Stomach (tissue), 9 donors: ENCODE data around the gene LGALS9. TPM values are rescaled to one million over a fixed set of nuclear protein-coding genes. Genes with fewer than 3 reads are reported as not detected.

Experiments used
- DNase-seq, 2 donors: peaks; one replicate each; pipeline versions ENCODE4 v3.0.0 to v3.0.0-alpha.2; 2013 to 2019
- H3K27ac ChIP-seq, 5 donors: fragments of 200-600 bp in 4 of 5; sonication (generic) in 4 of 5; one replicate each; pipeline ENCODE4 v1.5.1; 2013 to 2019; ENCODE audit warnings: mild to moderate bottlenecking in 1 of 5, moderate library complexity in 1 of 5
- H3K27me3 ChIP-seq, 3 donors: fragments of 200-600 bp; sonication (generic); one replicate each; pipeline ENCODE4 v1.5.1; 2017 to 2019; ENCODE audit warnings: mixed run types in 1 of 3
- H3K36me3 ChIP-seq, 4 donors: fragments of 200-600 bp; sonication (generic); 1 replicate in 3 of 4; 2 replicates in 1 of 4; pipeline ENCODE4 v1.5.1; 2016 to 2019
- H3K4me1 ChIP-seq, 4 donors: fragments of 200-600 bp; sonication (generic); one replicate each; pipeline ENCODE4 v1.5.1; 2016 to 2019
- H3K4me3 ChIP-seq, 4 donors: fragments of 200-600 bp; sonication (generic) in 3 of 4; one replicate each; pipeline ENCODE4 v1.5.1; 2016 to 2019; ENCODE audit warnings: mild to moderate bottlenecking in 1 of 4
- H3K9me3 ChIP-seq, 4 donors: fragments of 200-600 bp; sonication (generic); one replicate each; pipeline ENCODE4 v1.5.1; 2016 to 2019
- EP300 ChIP-seq: sonication (generic); formaldehyde crosslinking; IDR thresholded peaks from one replicate; pipeline ENCODE4 v1.6.1; 2017; ENCODE audit warnings: antibody characterized with exemption
- POLR2A ChIP-seq, 4 donors: fragments of 450-650 bp; IDR thresholded peaks; one replicate each; pipeline ENCODE4 v1.6.1; 2016; ENCODE audit warnings: antibody characterized with exemption in 4 of 4, control low read depth in 2 of 4, mild to moderate bottlenecking in 1 of 4, moderate library complexity in 1 of 4
- POLR2AphosphoS5 ChIP-seq, 3 donors: sonication (generic); formaldehyde crosslinking; IDR thresholded peaks; one replicate each; pipeline ENCODE4 v1.6.1; 2016; ENCODE audit warnings: antibody characterized with exemption in 3 of 3
- WGBS, 5 donors: extraction: QIAGEN DNeasy Blood & Tissue Kit in 3 of 5; methylation state at CpG; one replicate each; pipeline versions ENCODE4 v1.1.5 to v1.1.7; 2013 to 2018; 5-methylcytosine and 5-hydroxymethylcytosine counted together
- intact Hi-C: fragments of 100-400 bp; cut with DNase I; formaldehyde crosslinking; loops from one replicate; pipeline ENCODE4 v1.15.1; 2023; ENCODE audit warnings: low total_unique reads
- polyA plus RNA-seq, 3 donors: library from polyadenylated mRNA; stranded (reverse); fragments of 200-250 nt; gene quantifications; one replicate each; pipeline ENCODE4 v1.2.3, GENCODE V29; 2013
- total RNA-seq, 5 donors: library from RNA; depleted of rRNA; stranded (reverse); fragments of >200 nt; gene quantifications; one replicate each; pipeline versions ENCODE4 v1.1.0 to v1.2.3, GENCODE V29; 2014 to 2016
- TF ChIP-seq, protein P1 (sequence below), 7 experiments: fragments of 450-650 bp in 4 of 7; fragments of 200-600 bp in 3 of 7; sonication (generic) in 3 of 7; IDR thresholded peaks; one replicate each; pipeline ENCODE4 v1.5.1; 2016 to 2019; ENCODE audit warnings: antibody characterized with exemption in 7 of 7, control low read depth in 2 of 7, mild to moderate bottlenecking in 1 of 7
- donor health status: healthy with polysubstance abuse.
- donor health status: Bipolar disorder and iron deficiency.
- donor health status: healthy.

Gene LGALS9
- total and polyA plus RNA-seq, 8 donors, result 54.0 to 341 (median 97.7) TPM

DNA sequence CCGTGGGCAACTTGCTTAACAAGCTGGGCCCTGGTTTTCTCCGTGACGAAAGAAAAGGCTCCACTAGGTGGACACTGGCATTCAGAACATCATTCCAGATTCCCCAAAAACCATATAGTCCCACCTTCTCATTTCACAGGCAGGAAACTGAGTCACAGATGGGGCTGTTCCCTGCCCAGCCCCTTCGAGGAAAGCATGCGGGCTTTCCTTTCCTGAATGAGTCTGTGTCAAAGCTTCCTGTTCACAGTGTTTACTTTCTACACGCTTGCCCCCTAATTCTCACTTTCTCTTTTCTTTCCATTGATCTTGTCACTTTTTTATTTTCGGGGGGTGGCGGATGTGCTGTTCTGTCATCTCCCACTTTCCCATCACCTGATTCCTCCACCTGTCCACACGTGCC is 10.3 kb upstream of the LGALS9 start:
- TF ChIP-seq POLR2A (IDR thresholded peaks at IDR 0.05), result no peak
- TF ChIP-seq EP300, result no peak
- no peak for TF ChIP-seq POLR2AphosphoS5 (IDR thresholded peaks at IDR 0.05)
- TF ChIP-seq, protein P1, sequence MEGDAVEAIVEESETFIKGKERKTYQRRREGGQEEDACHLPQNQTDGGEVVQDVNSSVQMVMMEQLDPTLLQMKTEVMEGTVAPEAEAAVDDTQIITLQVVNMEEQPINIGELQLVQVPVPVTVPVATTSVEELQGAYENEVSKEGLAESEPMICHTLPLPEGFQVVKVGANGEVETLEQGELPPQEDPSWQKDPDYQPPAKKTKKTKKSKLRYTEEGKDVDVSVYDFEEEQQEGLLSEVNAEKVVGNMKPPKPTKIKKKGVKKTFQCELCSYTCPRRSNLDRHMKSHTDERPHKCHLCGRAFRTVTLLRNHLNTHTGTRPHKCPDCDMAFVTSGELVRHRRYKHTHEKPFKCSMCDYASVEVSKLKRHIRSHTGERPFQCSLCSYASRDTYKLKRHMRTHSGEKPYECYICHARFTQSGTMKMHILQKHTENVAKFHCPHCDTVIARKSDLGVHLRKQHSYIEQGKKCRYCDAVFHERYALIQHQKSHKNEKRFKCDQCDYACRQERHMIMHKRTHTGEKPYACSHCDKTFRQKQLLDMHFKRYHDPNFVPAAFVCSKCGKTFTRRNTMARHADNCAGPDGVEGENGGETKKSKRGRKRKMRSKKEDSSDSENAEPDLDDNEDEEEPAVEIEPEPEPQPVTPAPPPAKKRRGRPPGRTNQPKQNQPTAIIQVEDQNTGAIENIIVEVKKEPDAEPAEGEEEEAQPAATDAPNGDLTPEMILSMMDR (IDR thresholded peaks at IDR 0.05), result no peak
- Histone ChIP-seq H3K4me1 (peaks cover 0 to 5% (median 0%) of the 10 kb centered on the region in 4 donors), H3K4me3 (no peak overlapping the region), H3K27ac (no peak overlapping the region), H3K27me3 (no peaks in the 10 kb centered on the region), H3K36me3 (peaks cover 40 to 100% (median 95%) of the 10 kb centered on the region in 4 donors), H3K9me3 (no peaks in the 10 kb centered on the region)
- no peak for DNase-seq
- 78 to 86% (median 83%) methylated on average over 9 of the region's 9 CpGs for WGBS, 5 donors
- intact Hi-C loops, result no loop called here

DNA sequence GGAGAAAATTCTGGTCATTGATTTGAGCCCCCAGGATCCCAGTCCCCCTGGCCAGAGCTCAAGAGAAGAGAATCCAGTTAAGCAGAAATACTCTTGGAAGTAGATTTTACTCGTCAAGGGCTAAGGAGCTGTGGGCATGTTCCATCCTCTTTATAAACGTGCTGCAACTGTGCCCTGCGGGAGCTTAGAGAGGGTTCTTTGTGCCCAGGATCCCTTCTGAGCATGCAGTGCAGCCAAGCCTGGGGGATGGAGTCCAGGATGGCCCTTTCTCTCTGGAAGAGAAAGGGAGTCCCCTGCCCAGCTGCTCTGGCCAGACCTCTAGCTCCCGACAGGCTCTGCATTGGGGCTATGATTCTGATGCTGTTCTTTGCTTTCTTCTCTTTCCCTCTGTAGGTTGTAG is 9.5 kb upstream of the LGALS9 start:
- H3K27me3 ChIP-seq, result no peaks in the 10 kb centered on the region
- intact Hi-C loops, result no loop called here
- H3K9me3 ChIP-seq, result no peaks in the 10 kb centered on the region
- 86 to 98% (median 95%) methylated on average over 4 of the region's 4 CpGs for WGBS, 5 donors
- TF ChIP-seq, protein P1 (IDR thresholded peaks at IDR 0.05), result no peak
- TF ChIP-seq POLR2A (IDR thresholded peaks at IDR 0.05), result no peak
- no peak for TF ChIP-seq EP300
- DNase-seq, result no peak
- H3K4me3 ChIP-seq, result no peak overlapping the region
- H3K36me3 ChIP-seq, result peaks cover 40 to 99% (median 96%) of the 10 kb centered on the region in 4 donors
- H3K27ac ChIP-seq, result no peak overlapping the region
- peaks cover 0 to 5% (median 0%) of the 10 kb centered on the region in 4 donors for H3K4me1 ChIP-seq

DNA sequence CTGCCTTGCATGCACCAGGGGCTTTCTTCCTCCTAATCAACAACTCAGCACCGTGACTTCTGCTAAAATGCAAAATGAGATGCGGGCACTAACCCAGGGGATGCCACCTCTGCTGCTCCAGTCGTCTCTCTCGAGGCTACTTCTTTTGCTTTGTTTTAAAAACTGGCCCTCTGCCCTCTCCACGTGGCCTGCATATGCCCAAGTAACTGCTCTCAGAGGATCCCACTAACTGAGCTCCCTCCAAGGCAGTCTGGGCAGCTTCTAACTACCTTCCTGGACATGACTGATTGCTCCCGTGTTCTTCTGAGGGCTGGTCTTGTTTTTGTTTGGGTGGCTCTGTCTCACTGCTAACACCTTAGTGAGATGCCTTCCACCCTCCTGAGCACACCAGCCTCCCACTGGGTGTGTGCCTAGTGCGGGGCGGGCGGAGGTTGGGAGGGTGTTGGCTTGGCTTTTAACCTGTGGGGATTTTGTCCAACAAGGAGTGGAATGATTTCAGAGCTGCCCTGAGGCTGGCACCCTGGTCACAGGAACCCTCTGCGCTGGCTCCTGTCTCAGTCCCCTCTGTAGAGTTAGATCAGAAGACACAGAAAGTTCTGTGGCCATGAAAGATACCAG is 8.9 kb upstream of the LGALS9 start:
- Histone ChIP-seq H3K27me3 (no peaks in the 10 kb centered on the region), H3K36me3 (peaks cover 35 to 98% (median 96%) of the 10 kb centered on the region in 4 donors), H3K4me1 (peaks cover 0 to 5% (median 0%) of the 10 kb centered on the region in 4 donors), H3K4me3 (no peak overlapping the region), H3K9me3 (no peaks in the 10 kb centered on the region), H3K27ac (peak overlapping the region in 1 of 5 donors; percentile 18)
- WGBS, 5 donors, result 49 to 78% (median 55%) methylated on average over 7 to 10 of the region's 10 CpGs
- TF ChIP-seq, protein P1 (IDR thresholded peaks at IDR 0.05), result no peak
- TF ChIP-seq EP300, result no peak
- intact Hi-C loops, result no loop called here
- DNase-seq, result no peak

- Histone ChIP-seq H3K36me3 (peaks cover 26 to 90% (median 89%) of the 10 kb centered on the region in 4 donors), H3K27me3 (no peaks in the 10 kb centered on the region), H3K4me1 (peaks cover 0 to 5% (median 0%) of the 10 kb centered on the region in 4 donors), H3K4me3 (no peak overlapping the region), H3K9me3 (no peaks in the 10 kb centered on the region), H3K27ac (no peak overlapping the region)
- no peak for DNase-seq
- WGBS, 5 donors, result 76 to 92% (median 87%) methylated on average over 4 of the region's 4 CpGs
- TF ChIP-seq POLR2AphosphoS5 (IDR thresholded peaks at IDR 0.05) (no peak), POLR2A (IDR thresholded peaks at IDR 0.05) (no peak), EP300 (no peak)
- TF ChIP-seq, protein P1 (IDR thresholded peaks at IDR 0.05), result no peak
- intact Hi-C loops, result no loop called here
Measured at GRCh38 chr17:27622986-27623385, 8.0 kb upstream of the LGALS9 start.
